Measurements from ENCODE around the gene HOOK2. TPM values are rescaled to one million over a fixed set of nuclear protein-coding genes. Genes with fewer than 3 reads are reported as not detected.

The HOOK2 gene
- total and polyA plus RNA-seq, 4 experiments from 2014 or later, result 2.6 to 24.2 (median 13.3) TPM

DNA sequence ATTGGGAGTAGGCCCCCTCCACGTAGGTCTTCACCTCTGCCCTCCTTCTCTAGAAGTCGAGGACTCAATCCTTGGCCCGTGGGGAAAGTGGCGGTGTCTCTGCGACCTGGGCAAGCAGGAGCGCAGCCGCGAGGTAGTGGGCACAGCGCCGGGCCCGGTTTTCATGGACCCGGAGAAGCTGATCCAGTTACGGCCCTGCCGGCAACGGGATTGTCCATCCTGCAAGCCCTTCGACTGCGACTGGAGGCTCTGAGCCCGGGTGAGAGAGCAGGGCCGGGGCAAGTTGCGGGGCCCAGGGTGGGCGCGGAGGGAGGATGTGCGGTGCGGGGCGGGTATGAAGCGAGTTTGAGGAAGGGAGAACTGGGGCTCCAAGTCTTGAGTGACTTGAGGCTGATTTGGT, 28.7 kb upstream of the HOOK2 start:
- H3K9me3 Mint-ChIP-seq, result no peaks in the 10 kb centered on the region
- Histone ChIP-seq H3K36me3 (ENCODE audit: insufficient read depth, low read length) (peaks cover 11% of the 10 kb centered on the region), H3K27me3 (ENCODE audit: insufficient read depth, low read length) (no peaks in the 10 kb centered on the region), H3K27ac (ENCODE audit: low read depth, low read length) (no peak overlapping the region), H3K4me1 (ENCODE audit: insufficient read depth, low read length) (peaks cover 37% of the 10 kb centered on the region), H3K9me3 (ENCODE audit: control insufficient read depth in 1 of 2, low read length in 2 of 2) (no peaks in the 10 kb centered on the region), H3K4me3 (ENCODE audit: low read length in 2 of 2) (no peak overlapping the region)
- no peak for DNase-seq
- ChIA-PET POLR2A (ENCODE audit: partially characterized antibody) (interaction anchor here (5.6 to 20.0 kb wide), 2 partner anchors 11 to 28 kb away, joined by 68 to 1162 read pairs; partner anchors contain the start of genes HOOK2 and JUNB), CTCF (ENCODE audit: partially characterized antibody) (interaction anchor here (17.4 kb wide), 1 partner anchor 33 kb away, joined by 906 read pairs; the partner anchor contains the start of gene HOOK2)
- H3K36me3 Mint-ChIP-seq, result peaks cover 0 to 19% of the 10 kb centered on the region in 2 donors
- H3K4me1 Mint-ChIP-seq, result peaks cover 20 to 52% (median 35%) of the 10 kb centered on the region in 4 donors
- no peak overlapping the region for H3K27ac Mint-ChIP-seq
- intact Hi-C loops (cut with micrococcal nuclease), result no loop called here
- H3K27me3 Mint-ChIP-seq, result no peaks in the 10 kb centered on the region
- no peak overlapping the region for H3K4me3 Mint-ChIP-seq

DNA sequence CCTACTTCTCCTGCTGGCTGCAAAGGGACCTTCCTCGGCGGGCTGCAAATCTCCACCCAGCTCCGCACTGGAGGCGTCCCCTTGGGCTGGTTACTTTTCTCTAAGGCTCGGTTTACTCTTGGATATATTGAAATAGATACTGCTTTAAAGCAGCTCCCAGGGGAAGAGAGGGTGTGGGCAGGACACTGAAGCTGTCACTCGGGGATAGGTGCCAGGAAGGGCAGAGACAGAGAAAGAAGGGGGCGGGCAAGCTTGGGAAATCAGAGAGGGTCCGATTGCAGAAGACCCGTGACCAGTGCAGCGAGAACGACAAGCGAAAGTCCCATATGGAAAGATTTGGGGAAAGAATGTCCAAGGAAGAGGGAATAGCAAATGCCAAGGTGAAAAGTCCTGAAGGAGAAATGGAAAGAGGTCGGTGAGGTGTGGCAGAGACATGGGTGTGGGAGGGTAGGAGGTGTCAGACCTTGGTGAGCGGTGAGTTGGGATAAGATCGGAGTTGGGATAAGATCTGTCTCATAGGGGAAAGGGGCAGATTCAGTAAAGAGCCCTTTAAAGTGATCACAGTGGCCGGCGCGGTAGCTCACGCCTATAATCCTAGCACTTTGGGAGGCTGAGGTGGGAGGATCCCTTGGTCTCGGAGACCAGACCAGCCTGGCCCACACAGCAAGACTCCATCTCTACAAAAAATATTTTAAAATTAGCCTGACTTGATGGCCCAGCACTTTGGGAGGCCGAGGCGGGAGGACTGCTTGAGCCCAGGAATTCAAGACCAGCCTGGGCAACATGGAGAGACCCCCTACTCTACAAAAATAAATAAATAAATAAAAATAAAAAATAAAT, 27.1 kb upstream of the HOOK2 start:
- Histone ChIP-seq H3K9me3 (ENCODE audit: control insufficient read depth in 1 of 2, low read length in 2 of 2) (no peaks in the 10 kb centered on the region), H3K4me1 (ENCODE audit: insufficient read depth, low read length) (peaks cover 37% of the 10 kb centered on the region), H3K27me3 (ENCODE audit: insufficient read depth, low read length) (no peaks in the 10 kb centered on the region), H3K36me3 (ENCODE audit: insufficient read depth, low read length) (peaks cover 11% of the 10 kb centered on the region), H3K27ac (ENCODE audit: low read depth, low read length) (peak overlapping the region; percentile 67), H3K4me3 (ENCODE audit: low read length in 2 of 2) (peak overlapping the region; percentile 57 to 65)
- CTCF ChIA-PET (ENCODE audit: partially characterized antibody), result interaction anchor here (0.8 to 17.4 kb wide), 7 partner anchors 10 to 125 kb away, joined by 3 to 906 read pairs (median 6); partner anchors contain the start of gene HOOK2
- Mint-ChIP-seq H3K4me3 (peak overlapping the region; percentile 77 to 92 (median 90)), H3K27me3 (no peaks in the 10 kb centered on the region), H3K4me1 (peaks cover 19 to 47% (median 33%) of the 10 kb centered on the region in 4 donors), H3K27ac (peak overlapping the region; percentile 48 to 91 (median 78)), H3K9me3 (no peaks in the 10 kb centered on the region), H3K36me3 (peaks cover 0 to 19% of the 10 kb centered on the region in 2 donors)
- DNase-seq, result no peak
- POLR2A ChIA-PET (ENCODE audit: partially characterized antibody), result interaction anchor here (1.6 to 20.0 kb wide), 6 partner anchors 10 to 121 kb away, joined by 3 to 1162 read pairs (median 8); partner anchors contain the start of genes DHPS, GET3, HOOK2 and JUNB
- intact Hi-C loops (cut with micrococcal nuclease), result no loop called here

DNA sequence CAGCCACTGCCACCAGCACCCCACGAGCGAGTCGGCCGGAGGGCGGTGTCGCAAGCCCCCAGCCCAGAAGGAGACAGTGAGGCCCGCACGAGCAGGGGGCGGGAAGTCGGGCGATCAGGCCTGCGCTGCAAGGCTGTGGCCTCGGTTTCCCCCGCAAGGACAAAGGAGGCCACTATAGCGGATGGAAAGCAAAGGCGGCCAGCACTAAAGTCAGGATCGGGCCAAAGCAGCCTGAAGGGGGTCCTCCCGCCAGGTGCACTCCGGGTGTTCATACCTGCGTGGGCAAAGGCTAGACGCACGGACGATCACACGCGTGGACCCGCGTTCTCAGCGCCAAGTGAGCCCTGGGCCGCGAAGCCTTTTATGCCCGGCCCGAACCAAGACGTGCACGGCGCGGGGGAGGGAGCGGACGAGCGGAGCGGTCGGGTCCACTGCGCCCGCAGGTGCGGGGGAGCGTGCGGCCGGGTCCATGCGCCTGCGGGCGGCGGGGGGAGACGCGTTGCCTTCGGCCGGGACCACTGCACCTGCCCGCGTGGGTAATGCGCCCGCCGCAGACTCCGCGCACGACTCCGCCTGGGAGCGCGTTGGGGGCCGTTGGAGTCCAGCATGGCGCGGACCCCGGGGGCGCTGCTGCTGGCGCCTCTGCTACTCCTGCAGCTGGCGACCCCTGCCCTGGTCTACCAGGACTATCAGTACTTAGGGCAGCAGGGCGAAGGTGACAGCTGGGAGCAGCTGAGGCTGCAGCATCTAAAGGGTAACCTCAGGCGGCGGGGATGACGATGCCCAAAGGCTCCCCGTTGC, 26.3 kb upstream of the HOOK2 start, which contains the start of the genes PRDX2 and THSD8:
Gene PRDX2 (minus strand): TSS at position 335 of the 801 bp plus-strand sequence. CDS start 539 bp downstream, outside the sequence.
Gene THSD8 (plus strand): TSS at position 604 of the 801 bp plus-strand sequence. CDS start 3 bp downstream, at position 607.
- Mint-ChIP-seq H3K4me3 (peak within 1 kb of the TSS; percentile 85 to 92 (median 90)), H3K27ac (peak within 1 kb of the TSS; percentile 67 to 91 (median 81)), H3K4me1 (peaks cover 17 to 39% (median 30%) of the 10 kb centered on the region in 4 donors), H3K9me3 (no peaks in the 10 kb centered on the region), H3K36me3 (peaks cover under 1 to 19% of the 10 kb centered on the region in 2 donors), H3K27me3 (no peaks in the 10 kb centered on the region)
- peaks cover 14% of the 10 kb centered on the region for H3K36me3 ChIP-seq (ENCODE audit: insufficient read depth, low read length)
- no peaks in the 10 kb centered on the region for H3K9me3 ChIP-seq (ENCODE audit: control insufficient read depth in 1 of 2, low read length in 2 of 2)
- CTCF ChIA-PET (ENCODE audit: partially characterized antibody), result interaction anchor here (0.8 to 17.4 kb wide), 8 partner anchors 9 to 124 kb away, joined by 3 to 906 read pairs (median 6); partner anchors contain the start of gene HOOK2
- peak within 1 kb of the TSS; percentile 67 for H3K27ac ChIP-seq (ENCODE audit: low read depth, low read length)
- peak within 1 kb of the TSS; percentile 65 to 78 for H3K4me3 ChIP-seq (ENCODE audit: low read length in 2 of 2)
- peaks cover 30% of the 10 kb centered on the region for H3K4me1 ChIP-seq (ENCODE audit: insufficient read depth, low read length)
- no peaks in the 10 kb centered on the region for H3K27me3 ChIP-seq (ENCODE audit: insufficient read depth, low read length)
- intact Hi-C loops (cut with micrococcal nuclease), result no loop called here
- DNase-seq, result peak; percentile 57 to 77 (median 72)
- POLR2A ChIA-PET (ENCODE audit: partially characterized antibody), result interaction anchor here (0.6 to 20.0 kb wide), 9 partner anchors 9 to 121 kb away, joined by 3 to 1162 read pairs (median 4); partner anchors contain the start of genes DHPS, GCDH, GET3 and HOOK2

DNA sequence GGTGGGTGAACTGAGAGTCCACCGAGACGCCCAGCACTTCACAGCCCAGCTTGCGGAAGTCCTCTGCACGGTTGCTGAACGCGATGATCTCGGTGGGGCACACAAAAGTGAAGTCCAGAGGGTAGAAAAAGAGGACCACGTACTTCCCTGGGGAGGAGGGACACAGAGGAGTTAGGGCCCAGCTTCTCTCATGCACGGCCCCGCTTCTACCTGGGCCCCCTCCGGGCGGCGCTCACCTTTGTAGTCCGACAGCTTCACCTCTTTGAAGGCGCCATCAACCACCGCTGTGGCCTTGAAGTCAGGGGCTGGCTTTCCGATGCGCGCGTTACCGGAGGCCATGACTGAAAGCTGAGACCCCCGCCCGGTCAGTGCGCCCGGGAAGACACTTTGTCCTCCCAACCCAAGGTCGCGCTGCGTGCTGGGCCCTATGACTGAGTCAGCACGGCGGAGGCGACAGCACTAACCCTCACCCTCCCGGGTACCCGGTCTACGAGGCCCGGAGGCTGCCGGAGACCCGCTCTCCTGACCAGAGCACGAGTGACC, 25.6 kb upstream of the HOOK2 start:
- Mint-ChIP-seq H3K4me3 (peak overlapping the region; percentile 85 to 92 (median 90)), H3K27me3 (no peaks in the 10 kb centered on the region), H3K9me3 (no peaks in the 10 kb centered on the region), H3K4me1 (peaks cover 19 to 39% (median 30%) of the 10 kb centered on the region in 4 donors), H3K27ac (peak overlapping the region; percentile 67 to 90 (median 81)), H3K36me3 (peaks cover 4 to 22% of the 10 kb centered on the region in 2 donors)
- Histone ChIP-seq H3K4me3 (ENCODE audit: low read length in 2 of 2) (peak overlapping the region; percentile 65 to 78), H3K27ac (ENCODE audit: low read depth, low read length) (peak overlapping the region; percentile 67), H3K27me3 (ENCODE audit: insufficient read depth, low read length) (no peaks in the 10 kb centered on the region), H3K36me3 (ENCODE audit: insufficient read depth, low read length) (peaks cover 14% of the 10 kb centered on the region), H3K9me3 (ENCODE audit: control insufficient read depth in 1 of 2, low read length in 2 of 2) (no peaks in the 10 kb centered on the region), H3K4me1 (ENCODE audit: insufficient read depth, low read length) (peaks cover 32% of the 10 kb centered on the region)
- POLR2A ChIA-PET (ENCODE audit: partially characterized antibody), result interaction anchor here (0.6 to 20.0 kb wide), 8 partner anchors 8 to 120 kb away, joined by 3 to 1162 read pairs (median 6); partner anchors contain the start of genes DHPS, GCDH, GET3 and HOOK2
- DNase-seq, result peak in 1 of 5 donors; percentile 27
- CTCF ChIA-PET (ENCODE audit: partially characterized antibody), result interaction anchor here (1.4 to 17.4 kb wide), 3 partner anchors 30 to 58 kb away, joined by 3 to 906 read pairs (median 15); partner anchors contain the start of gene HOOK2
- intact Hi-C loops (cut with micrococcal nuclease), result no loop called here

DNA sequence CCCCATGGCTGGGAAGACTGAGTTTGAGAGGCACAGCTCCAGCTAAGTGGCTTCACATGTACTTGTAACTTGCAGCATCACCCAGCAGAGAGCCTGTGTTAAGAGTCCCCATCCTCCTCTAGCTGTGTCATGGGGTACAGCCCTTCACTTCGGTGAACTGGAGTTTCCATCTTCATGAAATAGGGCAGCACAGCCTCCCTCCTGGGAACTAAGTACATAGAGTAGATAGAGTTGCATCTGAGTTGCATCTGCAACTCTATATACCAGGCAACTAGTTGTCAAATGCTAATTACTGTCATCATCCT, 25.1 kb upstream of the HOOK2 start:
- Mint-ChIP-seq H3K9me3 (no peaks in the 10 kb centered on the region), H3K27ac (peak overlapping the region; percentile 67 to 90 (median 81)), H3K4me1 (peaks cover 22 to 43% (median 33%) of the 10 kb centered on the region in 4 donors), H3K27me3 (no peaks in the 10 kb centered on the region), H3K36me3 (peaks cover 4 to 22% of the 10 kb centered on the region in 2 donors), H3K4me3 (peak overlapping the region; percentile 85 to 92 (median 90))
- Histone ChIP-seq H3K4me3 (ENCODE audit: low read length in 2 of 2) (peak overlapping the region; percentile 65 to 78), H3K9me3 (ENCODE audit: control insufficient read depth in 1 of 2, low read length in 2 of 2) (no peaks in the 10 kb centered on the region), H3K27ac (ENCODE audit: low read depth, low read length) (peak overlapping the region; percentile 67), H3K36me3 (ENCODE audit: insufficient read depth, low read length) (peaks cover 14% of the 10 kb centered on the region), H3K27me3 (ENCODE audit: insufficient read depth, low read length) (no peaks in the 10 kb centered on the region), H3K4me1 (ENCODE audit: insufficient read depth, low read length) (peaks cover 34% of the 10 kb centered on the region)
- CTCF ChIA-PET (ENCODE audit: partially characterized antibody), result interaction anchor here (3.3 to 17.4 kb wide), 2 partner anchors 30 to 47 kb away, joined by 15 to 906 read pairs; partner anchors contain the start of gene HOOK2
- intact Hi-C loops (cut with micrococcal nuclease), result no loop called here
- POLR2A ChIA-PET (ENCODE audit: partially characterized antibody), result interaction anchor here (0.8 to 20.0 kb wide), 7 partner anchors 8 to 119 kb away, joined by 3 to 1162 read pairs (median 4); partner anchors contain the start of genes DHPS, GCDH, HOOK2 and JUNB
- no peak for DNase-seq

Measured in CD4-positive, alpha-beta memory T cell (primary cell).